ENCODE data around the gene SPPL3.

DNA sequence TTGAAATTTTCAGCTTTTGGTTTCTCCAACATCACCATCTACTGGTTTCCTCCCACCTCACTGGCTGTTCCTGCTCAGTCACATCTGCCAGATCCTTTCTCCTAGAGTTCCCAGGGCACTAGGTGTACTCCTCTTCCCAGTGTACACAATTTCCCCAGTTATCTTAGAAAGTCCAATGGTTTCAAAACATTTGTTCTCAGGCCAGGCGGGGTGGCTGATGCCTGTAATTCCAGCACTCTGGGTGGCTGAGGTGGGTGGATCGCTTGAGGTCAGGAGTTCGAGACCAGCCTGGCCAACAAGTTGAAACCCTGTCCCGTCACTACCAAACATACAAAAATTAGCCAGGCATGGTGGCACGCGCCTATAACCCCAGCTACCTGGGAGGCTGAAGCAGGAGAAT lies 60.7 kb downstream of the SPPL3 start:
- TF ChIP-seq, protein P1, sequence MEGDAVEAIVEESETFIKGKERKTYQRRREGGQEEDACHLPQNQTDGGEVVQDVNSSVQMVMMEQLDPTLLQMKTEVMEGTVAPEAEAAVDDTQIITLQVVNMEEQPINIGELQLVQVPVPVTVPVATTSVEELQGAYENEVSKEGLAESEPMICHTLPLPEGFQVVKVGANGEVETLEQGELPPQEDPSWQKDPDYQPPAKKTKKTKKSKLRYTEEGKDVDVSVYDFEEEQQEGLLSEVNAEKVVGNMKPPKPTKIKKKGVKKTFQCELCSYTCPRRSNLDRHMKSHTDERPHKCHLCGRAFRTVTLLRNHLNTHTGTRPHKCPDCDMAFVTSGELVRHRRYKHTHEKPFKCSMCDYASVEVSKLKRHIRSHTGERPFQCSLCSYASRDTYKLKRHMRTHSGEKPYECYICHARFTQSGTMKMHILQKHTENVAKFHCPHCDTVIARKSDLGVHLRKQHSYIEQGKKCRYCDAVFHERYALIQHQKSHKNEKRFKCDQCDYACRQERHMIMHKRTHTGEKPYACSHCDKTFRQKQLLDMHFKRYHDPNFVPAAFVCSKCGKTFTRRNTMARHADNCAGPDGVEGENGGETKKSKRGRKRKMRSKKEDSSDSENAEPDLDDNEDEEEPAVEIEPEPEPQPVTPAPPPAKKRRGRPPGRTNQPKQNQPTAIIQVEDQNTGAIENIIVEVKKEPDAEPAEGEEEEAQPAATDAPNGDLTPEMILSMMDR (conservative IDR thresholded peaks at IDR 0.05; ENCODE audit: low read depth in 2 of 2) = no peak
- no peak for TF ChIP-seq EZH2 (IDR thresholded peaks at IDR 0.05; ENCODE audit: low read depth, unreplicated experiment)
- no peak for TF ChIP-seq POLR2AphosphoS5 (IDR thresholded peaks at IDR 0.05; ENCODE audit: low read depth)

All from GM23338 (cell line).